K562 (cell line): Measurements from ENCODE around the gene TXNL1. TPM values are rescaled to one million over a fixed set of nuclear protein-coding genes. Genes with fewer than 3 reads are reported as not detected.
A peak's percentile ranks its signal among the peaks of the same experiment; 100 is the strongest.

ENCODE experiments used
- ATAC-seq: fragments of 200-7000 bp; cut with Tn5 transposase; 3 replicates; pipeline ENCODE4 v1.9.1; 2020; ENCODE audit warnings: moderate library complexity
- BruUV-seq: library from RNA; stranded (reverse); fragments of 400-500 nt; replicated peaks from 2 replicates; lab custom pipeline; 2021; lab: Mats Ljungman, UMichigan
- CTCF ChIA-PET: fragments of 300-600 bp; formaldehyde crosslinking; extraction: SDS; loops from one replicate; lab custom pipeline; 2021; ENCODE audit warnings: low intra/inter-chr PET ratio; lab: Yijun Ruan, JAX
- POLR2A ChIA-PET: fragments of 300-600, 350-650 bp; sonication (Branson Sonifier 250); formaldehyde crosslinking; extraction: SDS; loops from one replicate; lab custom pipeline; 2021; ENCODE audit warnings: antibody characterized with exemption, inconsistent platforms; lab: Yijun Ruan, JAX
- DNase-seq, 4 experiments: peaks; one replicate each; pipeline versions ENCODE4 v3.0.0 to v3.0.0-alpha.2; 2011 to 2018; ENCODE audit warnings: low spot score in 3 of 4, mixed read lengths in 3 of 4; ENCODE audit errors: extremely low read depth in 1 of 4
- FAIRE-seq: peaks from 2 replicates; lab custom pipeline; 2011; peaks lifted over from hg19 to GRCh38; lab: Jason Lieb, UNC
- H2AFZ ChIP-seq: 2 replicates; pipeline ENCODE4 v1.6.0; 2011; ENCODE audit warnings: low read depth, low read length, control low read depth, inconsistent platforms
- H3K27ac ChIP-seq: fragments of 200-600 bp; 3 replicates; pipeline ENCODE4 v1.8.0; 2011; ENCODE audit warnings: low read depth, mild to moderate bottlenecking, control low read depth, inconsistent platforms, low read length, moderate library complexity, mixed read lengths; ENCODE audit errors: extremely low read depth
- H3K27me3 ChIP-seq, 2 experiments: fragments of 300-600 bp in 1 of 2; 2 replicates in 1 of 2; 3 replicates in 1 of 2; pipeline versions ENCODE4 v1.6.0 to v1.8.0; 2011; ENCODE audit warnings: inconsistent platforms in 2 of 2, low read length in 2 of 2, mild to moderate bottlenecking in 1 of 2, mixed read lengths in 1 of 2, moderate library complexity in 1 of 2; ENCODE audit not compliant: control insufficient read depth in 2 of 2, insufficient read depth in 2 of 2
- H3K36me3 ChIP-seq: fragments of 300-600 bp; 3 replicates; pipeline ENCODE4 v1.8.0; 2011; ENCODE audit warnings: mild to moderate bottlenecking, low read length, inconsistent platforms; ENCODE audit not compliant: control insufficient read depth, insufficient read depth
- H3K4me1 ChIP-seq, 2 experiments: fragments of 200-600 bp in 1 of 2; replicated peaks in 1 of 2; 2 replicates in 1 of 2; 3 replicates in 1 of 2; pipeline versions ENCODE4 v1.5.1 to v1.8.0; 2011; ENCODE audit warnings: inconsistent platforms in 2 of 2, low read length in 2 of 2, mild to moderate bottlenecking in 1 of 2, mixed read lengths in 1 of 2, moderate library complexity in 1 of 2; ENCODE audit not compliant: control insufficient read depth in 2 of 2, insufficient read depth in 2 of 2
- H3K4me2 ChIP-seq: 2 replicates; pipeline ENCODE4 v1.6.1; 2011; ENCODE audit warnings: low read length, control low read depth, inconsistent platforms, mixed read lengths; ENCODE audit not compliant: insufficient read depth
- H3K4me3 ChIP-seq: fragments of 200-600 bp; sonication (generic), shearing (Covaris generic); 2 replicates; pipeline ENCODE4 v1.5.1; 2016; ENCODE audit warnings: control low read depth, inconsistent platforms
- H3K79me2 ChIP-seq: fragments of 200-600 bp; 3 replicates; pipeline ENCODE4 v1.8.0; 2011; ENCODE audit warnings: low read length, inconsistent platforms; ENCODE audit not compliant: control insufficient read depth, insufficient read depth
- H3K9ac ChIP-seq, 2 experiments: 2 replicates each; pipeline versions ENCODE4 v1.6.0 to v1.6.1; 2011; ENCODE audit warnings: low read depth in 2 of 2, low read length in 2 of 2, control low read depth in 1 of 2, inconsistent platforms in 1 of 2, mild to moderate bottlenecking in 1 of 2, mixed read lengths in 1 of 2; ENCODE audit not compliant: insufficient read depth in 1 of 2
- H3K9me1 ChIP-seq: one replicate; pipeline ENCODE4 v1.6.0; 2011; ENCODE audit warnings: inconsistent platforms, mild to moderate bottlenecking, low read length, moderate library complexity; ENCODE audit not compliant: control insufficient read depth, insufficient read depth
- H3K9me3 ChIP-seq: replicated peaks from 2 replicates; pipeline ENCODE4 v1.5.1; 2011; ENCODE audit warnings: low read depth, low read length, inconsistent platforms; ENCODE audit not compliant: control insufficient read depth, insufficient read depth
- H4K20me1 ChIP-seq: replicated peaks from 2 replicates; pipeline ENCODE4 v1.6.1; 2011; ENCODE audit warnings: low read length, inconsistent platforms, mixed read lengths; ENCODE audit not compliant: control insufficient read depth, insufficient read depth
- ASH1L ChIP-seq: fragments of 450-650 bp; IDR thresholded peaks from 2 replicates; pipeline ENCODE4 v1.6.1; 2018; ENCODE audit warnings: borderline replicate concordance, mild to moderate bottlenecking, low read depth; ENCODE audit not compliant: partially characterized antibody
- BHLHE40 ChIP-seq: IDR thresholded peaks from 2 replicates; pipeline ENCODE4 v1.6.1; 2011; ENCODE audit warnings: low read length, improper control_type of control experiment
- CBX3 ChIP-seq, 2 experiments: IDR thresholded peaks; 1 replicate in 1 of 2; 2 replicates in 1 of 2; pipeline ENCODE4 v1.6.1; 2012; ENCODE audit warnings: inconsistent platforms in 2 of 2, low read length in 2 of 2, borderline replicate concordance in 1 of 2, control low read depth in 1 of 2
- DMBX1 ChIP-seq: fragments of 250-450 bp; sonication (Bioruptor Pico); IDR thresholded peaks from 2 replicates; pipeline ENCODE4 v1.8.0; 2022; ENCODE audit warnings: inconsistent platforms, mild to moderate bottlenecking, moderate library complexity, borderline replicate concordance
- NKRF ChIP-seq: fragments of 450-650 bp; IDR thresholded peaks from 2 replicates; pipeline ENCODE4 v1.6.1; 2016; ENCODE audit warnings: borderline replicate concordance
- SUPT5H ChIP-seq: fragments of 450-650 bp; IDR thresholded peaks from 2 replicates; pipeline ENCODE4 v1.6.1; 2016
- ZNF76 ChIP-seq: fragments of 250-450 bp; sonication (Bioruptor Pico); IDR thresholded peaks from 2 replicates; pipeline ENCODE4 v1.4.0; 2020; ENCODE audit warnings: mild to moderate bottlenecking, moderate library complexity, borderline replicate concordance
- WGBS: fragments of 100-300 bp; shearing (Covaris generic); methylation state at CpG from one replicate; pipeline ENCODE4 v1.1.6; 2016; ENCODE audit warnings: low coverage, mixed read lengths; ENCODE audit not compliant: insufficient coverage; ENCODE audit errors: missing lambda C conversion rate; 5-methylcytosine and 5-hydroxymethylcytosine counted together
- in situ Hi-C: fragments of 300-500 bp; cut with MboI; formaldehyde crosslinking; loops from 4 replicates; pipeline ENCODE4 v1.15.0; 2018; ENCODE audit warnings: inconsistent platforms, mixed read lengths
- intact Hi-C: fragments of 100-400 bp; cut with micrococcal nuclease; formaldehyde crosslinking; loops from 2 replicates; pipeline ENCODE4 v1.14.2; 2022
- polyA plus RNA-seq, 8 experiments: library from polyadenylated mRNA; depleted of rRNA in 4 of 8; stranded (reverse) in 5 of 8; unstranded in 3 of 8; fragments of >200 nt; fragmentation: Nextera tagmentation in 2 of 8; fragmentation: Illumina TruSeq in 1 of 8; extraction: Ambion mirVana in 2 of 8; extraction: Trizol in 1 of 8; gene quantifications; 2 replicates each; pipeline versions ENCODE4 v1.2.1 to v1.2.3, GENCODE V29; 2011 to 2014; ENCODE audit warnings: inconsistent platforms in 1 of 8, missing spikeins in 1 of 8
- total RNA-seq, 7 experiments: library from RNA; depleted of rRNA in 6 of 7; stranded (reverse); fragments of >200 nt in 6 of 7; fragmentation: Illumina TruSeq in 2 of 7; extraction: Trizol in 2 of 7; gene quantifications; 2 replicates each; pipeline versions ENCODE4 v1.2.1 to v1.2.3, GENCODE V29; 2011 to 2021; ENCODE audit warnings: low replicate concordance in 1 of 7
- TF ChIP-seq, protein P1 (sequence below): fragments of 150-350 bp; conservative IDR thresholded peaks from 2 replicates; pipeline ENCODE4 v1.6.1; 2014; ENCODE audit warnings: low read length

TXNL1 gene
- total and polyA plus RNA-seq, 9 of the 15 experiments (the other 6 are each of a cell fraction or from before 2014, with no cell fraction given): 45.4 to 103 (median 65.7) TPM

DNA sequence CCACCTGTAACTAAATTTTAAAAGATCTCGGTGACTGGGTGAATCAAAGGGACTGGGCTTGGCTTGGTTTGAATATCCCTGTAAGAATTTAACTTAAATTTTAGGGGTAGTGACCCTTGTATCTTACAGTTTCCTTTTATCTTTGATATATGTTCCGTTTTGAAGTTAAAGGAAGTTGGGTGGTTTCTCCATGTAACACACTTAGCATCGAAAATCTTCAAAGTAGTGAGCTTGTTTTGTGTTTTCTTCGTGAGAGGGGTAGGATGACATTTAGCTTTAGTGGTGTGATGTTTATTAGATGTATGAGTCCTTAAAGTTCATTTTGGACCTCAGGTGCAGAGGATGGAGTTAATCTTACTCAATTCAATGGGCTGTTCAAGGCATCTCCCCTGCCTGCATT lies 14.4 kb upstream of the TXNL1 start:
- Histone ChIP-seq H3K4me2 (peak overlapping the region; percentile 31; the same call in 1 of the 2 replicates), H3K27ac (no peak overlapping the region), H3K27me3 (no peaks in the 10 kb centered on the region), H3K9ac (peak overlapping the region in 1 of 2 experiments; percentile 70; a peak in 1 of 4 replicates), H3K4me1 (peaks cover 0 to 21% of the 10 kb centered on the region in 2 experiments; a peak in 4 of 5 replicates), H2AFZ (no peak overlapping the region), H3K9me1 (no peaks in the 10 kb centered on the region), H3K4me3 (no peak overlapping the region), H4K20me1 (no peaks in the 10 kb centered on the region), H3K9me3 (no peaks in the 10 kb centered on the region), H3K79me2 (peaks cover 43% of the 10 kb centered on the region), H3K36me3 (no peaks in the 10 kb centered on the region)
- no TSS peak for BruUV-seq
- intact Hi-C loops (no loop called here), in situ Hi-C loops (no loop called here)
- WGBS: 45% methylated on average over 4 of the region's 4 CpGs
- ChIA-PET CTCF (no interaction called here), POLR2A (interaction anchor here (1.2 kb wide), 1 partner anchor 11 kb away, joined by 3 read pairs; no protein-coding TSS in a partner anchor)
- FAIRE-seq (no peak), DNase-seq (no peak), ATAC-seq (no peak)
- TF ChIP-seq ASH1L: no peak
- TF ChIP-seq ZNF76 (CRISPR knock-in tag): no peak
- TF ChIP-seq CBX3 (IDR thresholded peaks at IDR 0.05; ENCODE audit: borderline replicate concordance in 1 of 2, low read length in 2 of 2): no peak
- no peak for TF ChIP-seq DMBX1 (CRISPR knock-in tag)

- ChIA-PET CTCF (interaction anchor here (0.5 kb wide), 1 partner anchor 13 kb away, joined by 3 read pairs; the partner anchor contains the start of gene TXNL1), POLR2A (interaction anchor here (1.0 to 2.4 kb wide), 2 partner anchors 14 to 48 kb away, joined by 3 to 6 read pairs; partner anchors contain the start of gene TXNL1)
- Histone ChIP-seq H3K9me1 (no peaks in the 10 kb centered on the region), H3K27me3 (no peaks in the 10 kb centered on the region), H3K4me2 (peak overlapping the region; percentile 85), H3K27ac (peak overlapping the region; percentile 87; the same call in 2 of the 3 replicates), H2AFZ (peak overlapping the region; percentile 94), H3K4me1 (peaks cover 0 to 23% of the 10 kb centered on the region in 2 experiments; a peak in 4 of 5 replicates), H3K79me2 (peaks cover 38% of the 10 kb centered on the region), H3K4me3 (peak overlapping the region; percentile 79), H3K9me3 (no peaks in the 10 kb centered on the region), H4K20me1 (no peaks in the 10 kb centered on the region), H3K9ac (peak overlapping the region; percentile 70 to 89), H3K36me3 (no peaks in the 10 kb centered on the region)
- FAIRE-seq: no peak
- DNase-seq: no peak
- in situ Hi-C loops (no loop called here), intact Hi-C loops (no loop called here)
- ATAC-seq: no peak
- 4% methylated on average over 5 of the region's 5 CpGs for WGBS
- TSS peak; percentile 57 for BruUV-seq
- 0 out of 2 replicates have a peak, but pooled peaks have one; percentile 43 for TF ChIP-seq NKRF
- TF ChIP-seq, protein P1, sequence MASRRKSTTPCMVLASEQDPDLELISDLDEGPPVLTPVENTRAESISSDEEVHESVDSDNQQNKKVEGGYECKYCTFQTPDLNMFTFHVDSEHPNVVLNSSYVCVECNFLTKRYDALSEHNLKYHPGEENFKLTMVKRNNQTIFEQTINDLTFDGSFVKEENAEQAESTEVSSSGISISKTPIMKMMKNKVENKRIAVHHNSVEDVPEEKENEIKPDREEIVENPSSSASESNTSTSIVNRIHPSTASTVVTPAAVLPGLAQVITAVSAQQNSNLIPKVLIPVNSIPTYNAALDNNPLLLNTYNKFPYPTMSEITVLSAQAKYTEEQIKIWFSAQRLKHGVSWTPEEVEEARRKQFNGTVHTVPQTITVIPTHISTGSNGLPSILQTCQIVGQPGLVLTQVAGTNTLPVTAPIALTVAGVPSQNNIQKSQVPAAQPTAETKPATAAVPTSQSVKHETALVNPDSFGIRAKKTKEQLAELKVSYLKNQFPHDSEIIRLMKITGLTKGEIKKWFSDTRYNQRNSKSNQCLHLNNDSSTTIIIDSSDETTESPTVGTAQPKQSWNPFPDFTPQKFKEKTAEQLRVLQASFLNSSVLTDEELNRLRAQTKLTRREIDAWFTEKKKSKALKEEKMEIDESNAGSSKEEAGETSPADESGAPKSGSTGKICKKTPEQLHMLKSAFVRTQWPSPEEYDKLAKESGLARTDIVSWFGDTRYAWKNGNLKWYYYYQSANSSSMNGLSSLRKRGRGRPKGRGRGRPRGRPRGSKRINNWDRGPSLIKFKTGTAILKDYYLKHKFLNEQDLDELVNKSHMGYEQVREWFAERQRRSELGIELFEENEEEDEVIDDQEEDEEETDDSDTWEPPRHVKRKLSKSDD: no peak
- no peak for TF ChIP-seq SUPT5H
- TF ChIP-seq BHLHE40: no peak
These were observed 13.3 kb upstream of the TXNL1 start for GRCh38 chr18:56651771-56652092.
